ENCODE measurements around the gene C2orf76.

DNA sequence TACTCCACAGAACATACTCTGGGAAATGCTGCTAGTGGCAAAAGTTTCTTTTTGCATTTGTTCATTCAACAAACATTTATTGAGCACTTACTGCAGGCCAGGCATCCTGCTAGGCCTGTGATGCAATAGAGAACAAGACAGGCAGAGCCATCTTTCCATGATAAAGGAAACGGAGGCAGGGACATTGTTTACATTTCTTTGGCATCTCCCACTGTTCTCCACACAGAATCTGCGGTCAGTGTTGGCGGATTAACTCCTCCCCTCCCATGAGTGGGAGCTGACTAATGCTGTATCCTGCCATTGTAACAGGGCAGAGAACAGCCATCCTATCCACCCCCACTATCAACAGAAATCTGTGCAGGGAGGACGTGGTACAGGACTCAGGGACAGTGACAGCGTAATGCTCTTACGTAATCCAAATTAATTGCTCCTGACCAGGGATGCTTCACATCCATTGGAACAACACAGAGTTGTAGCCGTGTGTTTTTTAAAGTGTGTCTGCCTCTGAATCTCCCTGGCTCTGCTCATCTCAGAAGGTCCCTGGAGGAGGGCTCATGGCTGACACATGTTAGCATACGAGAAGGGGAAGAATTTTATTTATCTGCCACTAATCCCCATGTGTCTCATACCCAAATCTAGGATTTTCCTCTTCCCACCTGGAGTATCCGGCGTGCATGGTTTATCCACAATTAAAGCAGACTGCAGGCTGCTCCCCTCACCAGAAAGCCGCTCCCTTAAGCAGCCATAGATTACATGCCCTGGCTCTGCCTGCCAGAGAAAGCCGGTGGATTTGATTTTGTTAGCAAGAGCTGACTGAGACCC is 110.7 kb downstream of the C2orf76 start:
- TF ChIP-seq SUZ12 (IDR thresholded peaks at IDR 0.05; ENCODE audit: extremely low read depth, insufficient read depth, insufficient read length) (no peak), YY1 (IDR thresholded peaks at IDR 0.05; ENCODE audit: insufficient read depth, insufficient read length) (peak; percentile 10), ZNF274 (IDR thresholded peaks at IDR 0.05; ENCODE audit: low read depth, low read length) (no peak)
